ENCODE measurements around the gene FADS1. TPM values are rescaled to one million over a fixed set of nuclear protein-coding genes. Genes with fewer than 3 reads are reported as not detected.

FADS1 gene
- total and polyA plus RNA-seq, 2 of the 13 experiments (the other 11 are each of a cell fraction or from before 2014, with no cell fraction given), result 91.8 to 108 TPM

DNA sequence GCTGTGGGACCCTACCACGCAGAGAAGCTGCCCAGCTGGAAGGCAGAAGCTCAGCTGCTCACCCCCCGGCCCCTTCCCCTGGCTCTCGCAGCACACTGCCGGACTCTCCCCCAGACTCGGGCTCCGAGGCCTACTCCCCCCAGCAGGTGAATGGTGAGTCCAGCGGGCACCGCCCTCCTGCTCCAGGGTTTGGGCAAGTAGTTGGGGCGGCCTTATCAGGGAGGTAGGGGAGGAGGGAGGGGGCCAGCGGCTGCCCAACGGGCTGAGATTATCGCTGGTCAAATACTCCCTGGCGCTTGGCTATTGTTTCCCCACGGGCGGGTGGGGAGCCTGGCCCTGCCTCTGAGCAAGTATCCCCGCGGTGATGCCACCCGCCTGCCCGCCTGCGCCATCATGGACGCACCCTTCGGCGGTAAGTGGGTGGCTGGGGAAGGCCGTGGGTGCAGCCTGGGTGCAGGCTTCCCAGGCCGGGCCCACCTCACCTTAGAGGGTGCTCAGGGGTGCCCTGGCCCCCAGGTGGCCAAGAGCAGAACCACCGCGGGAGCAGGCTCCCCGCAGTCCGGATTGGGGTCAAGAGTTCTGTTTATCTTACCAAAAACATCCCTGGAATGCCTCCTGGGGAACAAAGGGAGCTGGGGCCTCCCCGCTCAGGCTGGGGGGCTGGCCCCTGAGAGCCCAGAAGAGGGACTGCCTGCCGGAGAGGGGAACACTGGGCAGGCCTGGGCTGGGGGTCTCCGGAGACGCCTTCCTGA is 47.5 kb downstream of the FADS1 start (continued):
- TF ChIP-seq, protein P1, sequence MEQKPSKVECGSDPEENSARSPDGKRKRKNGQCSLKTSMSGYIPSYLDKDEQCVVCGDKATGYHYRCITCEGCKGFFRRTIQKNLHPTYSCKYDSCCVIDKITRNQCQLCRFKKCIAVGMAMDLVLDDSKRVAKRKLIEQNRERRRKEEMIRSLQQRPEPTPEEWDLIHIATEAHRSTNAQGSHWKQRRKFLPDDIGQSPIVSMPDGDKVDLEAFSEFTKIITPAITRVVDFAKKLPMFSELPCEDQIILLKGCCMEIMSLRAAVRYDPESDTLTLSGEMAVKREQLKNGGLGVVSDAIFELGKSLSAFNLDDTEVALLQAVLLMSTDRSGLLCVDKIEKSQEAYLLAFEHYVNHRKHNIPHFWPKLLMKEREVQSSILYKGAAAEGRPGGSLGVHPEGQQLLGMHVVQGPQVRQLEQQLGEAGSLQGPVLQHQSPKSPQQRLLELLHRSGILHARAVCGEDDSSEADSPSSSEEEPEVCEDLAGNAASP (CRISPR knock-in tag; IDR thresholded peaks at IDR 0.05; ENCODE audit: borderline replicate concordance), result peak; percentile 81; the same call in 1 of the 2 replicates
- TF ChIP-seq ZNF143 (CRISPR knock-in tag; IDR thresholded peaks at IDR 0.05) (peak; percentile 47; the same call in 1 of the 2 replicates), ZNF33B (CRISPR knock-in tag; IDR thresholded peaks at IDR 0.05) (0 out of 2 replicates have a peak, but pooled peaks have one; percentile 37), ZNF383 (CRISPR knock-in tag; IDR thresholded peaks at IDR 0.05; ENCODE audit: borderline replicate concordance) (peak; percentile 55; the same call in 1 of the 2 replicates), ZNF800 (CRISPR knock-in tag; IDR thresholded peaks at IDR 0.05) (no peak), BCL3 (CRISPR knock-in tag; IDR thresholded peaks at IDR 0.05) (peak; percentile 25; the same call in 1 of the 2 replicates), PRDM15 (CRISPR knock-in tag; IDR thresholded peaks at IDR 0.05) (no peak; the same call in 1 of the 2 replicates), ZNF101 (CRISPR knock-in tag; IDR thresholded peaks at IDR 0.05; ENCODE audit: borderline replicate concordance, low read depth) (0 out of 2 replicates have a peak, but pooled peaks have one; percentile 28), ZNF850 (CRISPR knock-in tag; conservative IDR thresholded peaks at IDR 0.05) (no peak), ZBTB25 (CRISPR knock-in tag; IDR thresholded peaks at IDR 0.05) (0 out of 2 replicates have a peak, but pooled peaks have one; percentile 28), EZH2 (conservative IDR thresholded peaks at IDR 0.05; ENCODE audit: low read depth, low read length) (no peak), HOXA9 (CRISPR knock-in tag; IDR thresholded peaks at IDR 0.05; ENCODE audit: borderline replicate concordance) (no peak), ZNF781 (CRISPR knock-in tag; IDR thresholded peaks at IDR 0.05; ENCODE audit: borderline replicate concordance, not compliant biosample characterization) (peak; percentile 41), IKZF5 (CRISPR knock-in tag; IDR thresholded peaks at IDR 0.05) (peak; percentile 84; the same call in 1 of the 2 replicates), ESRRA (CRISPR knock-in tag; IDR thresholded peaks at IDR 0.05; ENCODE audit: low read depth) (peak; percentile 33; the same call in 1 of the 2 replicates)

Data from HepG2 (cell line).